ENCODE data around the gene RMI2.

RMI2 gene

DNA sequence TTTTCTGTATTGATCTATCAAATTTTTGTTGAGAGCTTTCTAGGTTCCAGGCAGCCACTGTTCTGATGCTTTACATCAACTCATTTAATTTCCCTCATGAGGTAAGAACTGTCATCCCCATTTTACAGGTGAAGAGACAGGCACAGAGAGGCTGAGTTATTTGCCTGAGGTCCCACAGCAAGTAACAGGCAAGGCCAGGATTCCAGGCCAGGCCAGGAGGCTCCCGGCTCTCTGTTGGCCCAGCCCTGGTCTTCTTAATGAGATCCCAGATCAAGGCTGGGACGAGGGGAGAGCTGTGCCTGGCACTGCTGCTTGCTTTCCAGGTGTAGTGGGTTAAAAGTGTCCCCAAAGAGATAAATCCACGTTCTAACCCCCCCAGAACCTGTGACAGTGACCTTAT is 22.4 kb upstream of the RMI2 start:
- DNase-seq (ENCODE audit: low spot score): no peak
- TF ChIP-seq, protein P1, sequence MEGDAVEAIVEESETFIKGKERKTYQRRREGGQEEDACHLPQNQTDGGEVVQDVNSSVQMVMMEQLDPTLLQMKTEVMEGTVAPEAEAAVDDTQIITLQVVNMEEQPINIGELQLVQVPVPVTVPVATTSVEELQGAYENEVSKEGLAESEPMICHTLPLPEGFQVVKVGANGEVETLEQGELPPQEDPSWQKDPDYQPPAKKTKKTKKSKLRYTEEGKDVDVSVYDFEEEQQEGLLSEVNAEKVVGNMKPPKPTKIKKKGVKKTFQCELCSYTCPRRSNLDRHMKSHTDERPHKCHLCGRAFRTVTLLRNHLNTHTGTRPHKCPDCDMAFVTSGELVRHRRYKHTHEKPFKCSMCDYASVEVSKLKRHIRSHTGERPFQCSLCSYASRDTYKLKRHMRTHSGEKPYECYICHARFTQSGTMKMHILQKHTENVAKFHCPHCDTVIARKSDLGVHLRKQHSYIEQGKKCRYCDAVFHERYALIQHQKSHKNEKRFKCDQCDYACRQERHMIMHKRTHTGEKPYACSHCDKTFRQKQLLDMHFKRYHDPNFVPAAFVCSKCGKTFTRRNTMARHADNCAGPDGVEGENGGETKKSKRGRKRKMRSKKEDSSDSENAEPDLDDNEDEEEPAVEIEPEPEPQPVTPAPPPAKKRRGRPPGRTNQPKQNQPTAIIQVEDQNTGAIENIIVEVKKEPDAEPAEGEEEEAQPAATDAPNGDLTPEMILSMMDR (conservative IDR thresholded peaks at IDR 0.05; ENCODE audit: low read depth): no peak
- H3K27ac ChIP-seq: no peak overlapping the region
- CTCF ChIA-PET: interaction anchor here (0.6 to 1.6 kb wide), 2 partner anchors 15 to 68 kb away, joined by 7 to 8 read pairs; no protein-coding TSS in a partner anchor
- POLR2A ChIA-PET (ENCODE audit: low non-redundant PET): no interaction called here

DNA sequence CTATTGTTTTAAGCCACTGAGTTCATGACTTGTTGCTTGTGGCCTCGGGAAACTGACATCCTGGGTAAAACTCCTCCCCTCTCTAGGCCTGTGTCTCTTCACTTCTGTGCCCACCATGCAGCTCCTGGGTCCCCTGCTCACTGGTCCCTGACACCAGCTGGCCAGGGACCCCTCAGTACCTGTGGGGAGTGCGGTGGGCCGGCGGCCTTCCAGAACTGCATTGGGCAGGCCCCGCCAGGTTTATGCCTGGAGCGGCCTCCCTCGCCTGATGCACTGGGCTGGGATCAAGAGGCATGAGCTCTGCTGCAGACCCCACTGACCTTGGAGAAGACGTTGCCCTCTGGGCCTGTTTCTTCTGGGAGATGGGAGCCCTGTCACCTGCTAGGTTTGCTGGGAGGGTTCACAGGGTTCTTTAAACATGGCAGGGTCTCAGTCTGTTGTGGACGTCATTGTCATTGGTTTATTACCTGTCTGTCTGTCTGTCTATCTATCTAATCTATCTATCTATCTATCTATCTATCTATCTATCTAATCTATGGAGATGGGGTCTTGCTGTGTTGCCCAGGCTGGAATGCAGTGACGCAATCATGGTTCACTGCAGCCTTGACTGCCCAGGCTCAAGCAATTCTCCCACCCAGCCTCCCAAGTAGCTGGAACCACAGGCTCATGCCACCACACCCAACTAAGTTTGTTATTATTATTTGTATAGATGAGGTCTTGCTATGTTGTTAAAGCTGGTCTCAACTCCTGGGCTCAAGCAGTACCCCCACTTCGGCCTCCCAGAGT is 21.5 kb upstream of the RMI2 start:
- CTCF ChIA-PET: interaction anchor here (1.6 kb wide), 1 partner anchor 69 kb away, joined by 8 read pairs; no protein-coding TSS in a partner anchor
- DNase-seq (ENCODE audit: low spot score): no peak
- POLR2A ChIA-PET (ENCODE audit: low non-redundant PET): no interaction called here
- TF ChIP-seq, protein P1 (conservative IDR thresholded peaks at IDR 0.05; ENCODE audit: low read depth): no peak
- no peak overlapping the region for H3K27ac ChIP-seq

DNA sequence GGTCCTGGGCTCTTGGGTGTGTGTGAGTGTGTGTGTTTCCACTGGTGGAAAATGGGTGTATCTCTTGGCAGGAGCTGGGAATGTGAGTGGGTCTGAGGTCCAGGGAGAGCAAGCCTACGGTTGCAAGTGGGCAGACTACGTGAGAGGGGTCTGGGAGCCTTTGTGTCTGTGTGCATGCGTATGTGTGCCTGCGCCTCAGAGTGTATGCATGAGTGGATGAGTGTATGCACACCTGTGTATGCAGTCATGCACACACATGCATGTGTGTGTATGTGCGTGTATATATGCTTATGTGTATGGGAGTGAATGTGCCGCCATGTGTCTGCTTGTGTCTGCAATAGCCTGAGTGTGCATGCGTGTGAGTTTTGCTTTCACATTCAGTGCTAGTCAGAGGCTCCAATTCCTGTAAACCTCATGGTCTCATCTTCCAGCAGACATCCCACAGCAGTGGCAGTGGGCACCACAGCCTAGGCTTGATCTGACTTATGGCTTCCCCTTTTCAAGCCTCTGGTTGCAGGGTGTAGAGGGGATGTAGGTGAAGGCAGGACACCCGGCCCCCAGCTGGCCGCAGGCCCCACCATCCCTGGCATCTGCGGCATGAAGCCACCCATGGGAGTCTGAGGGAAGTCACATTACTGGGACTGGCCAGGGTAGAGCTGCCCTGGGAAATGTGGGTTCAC is 19.7 kb upstream of the RMI2 start:
- DNase-seq (ENCODE audit: low spot score): no peak
- TF ChIP-seq, protein P1 (conservative IDR thresholded peaks at IDR 0.05; ENCODE audit: low read depth): no peak
- ChIA-PET CTCF (interaction anchor here (0.6 to 0.7 kb wide), 2 partner anchors 168 to 242 kb away, joined by 4 read pairs; no protein-coding TSS in a partner anchor), POLR2A (ENCODE audit: low non-redundant PET) (no interaction called here)
- H3K27ac ChIP-seq: no peak overlapping the region

DNA sequence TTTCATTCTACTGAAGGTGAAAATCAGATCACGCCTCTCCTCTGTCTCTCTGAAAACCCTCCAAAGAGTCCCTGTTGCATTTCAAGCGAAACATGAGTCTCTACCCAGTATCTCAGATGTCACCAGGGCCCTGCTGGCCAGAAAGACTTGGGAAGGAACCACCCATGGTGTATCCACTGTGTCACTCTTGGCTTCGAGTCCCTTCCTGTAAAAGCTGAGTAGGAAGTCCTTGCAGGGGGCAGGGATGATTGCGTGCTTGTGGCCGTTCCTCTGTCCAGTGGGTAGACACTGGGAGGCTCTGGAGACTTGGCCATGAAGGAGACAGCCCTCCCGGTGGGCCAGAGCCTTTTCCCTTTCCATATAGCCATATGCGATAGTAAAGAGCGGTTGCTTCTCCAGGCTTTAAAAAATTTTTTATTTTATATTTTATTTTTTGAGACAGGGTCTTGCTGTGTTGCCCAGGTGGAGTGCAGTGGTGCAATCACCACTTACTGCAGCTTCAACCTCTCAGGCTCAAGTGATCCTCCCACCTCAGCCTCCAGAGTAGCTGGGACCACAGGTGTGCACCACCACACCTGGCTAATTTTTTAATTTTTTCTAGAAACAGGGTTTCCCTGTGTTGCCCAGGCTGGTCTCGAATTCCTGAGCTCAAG is 19.0 kb upstream of the RMI2 start:
- no peak for DNase-seq (ENCODE audit: low spot score)
- ChIA-PET CTCF (interaction anchor here (0.7 kb wide), 1 partner anchor 169 kb away, joined by 4 read pairs; no protein-coding TSS in a partner anchor), POLR2A (ENCODE audit: low non-redundant PET) (no interaction called here)
- H3K27ac ChIP-seq: no peak overlapping the region
- TF ChIP-seq, protein P1 (conservative IDR thresholded peaks at IDR 0.05; ENCODE audit: low read depth): no peak

DNA sequence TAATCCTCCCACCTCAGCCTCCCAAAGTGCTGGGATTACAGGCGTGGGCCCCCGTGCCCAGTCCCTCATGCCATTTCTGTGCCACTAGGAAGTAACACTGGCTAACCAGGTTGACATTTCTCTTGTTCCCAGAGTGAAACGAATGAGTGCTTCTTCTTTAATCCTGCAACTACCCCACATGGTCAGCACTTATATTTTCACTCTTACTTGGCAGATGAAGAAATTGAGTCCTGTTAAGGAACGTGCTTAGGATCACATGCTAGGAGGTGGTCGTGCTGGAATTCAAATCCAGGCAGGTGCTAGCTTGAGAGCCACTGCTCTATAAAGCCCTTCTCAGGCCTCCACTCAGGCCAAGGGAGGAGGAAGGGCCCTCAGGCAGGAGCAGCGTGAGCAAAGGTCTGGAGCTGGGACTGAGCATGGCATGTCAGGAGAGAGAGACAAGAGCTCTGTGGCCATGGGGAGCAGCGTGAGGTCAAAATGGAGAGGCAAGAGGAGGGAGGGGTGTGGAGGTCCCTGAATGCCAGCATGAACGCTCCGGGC is 18.5 kb upstream of the RMI2 start:
- TF ChIP-seq, protein P1 (conservative IDR thresholded peaks at IDR 0.05; ENCODE audit: low read depth): no peak
- CTCF ChIA-PET: no interaction called here
- POLR2A ChIA-PET (ENCODE audit: low non-redundant PET): no interaction called here
- H3K27ac ChIP-seq: no peak overlapping the region
- DNase-seq (ENCODE audit: low spot score): no peak

All from RWPE1 (cell line).